C4-2B (cell line): Measurements from ENCODE around the gene ROMO1.

Experiments
- ZFX ChIP-seq: fragments of 450-650 bp; IDR thresholded peaks from 2 replicates; pipeline ENCODE4 v1.6.1; 2017
- TF ChIP-seq, protein P1 (sequence below): fragments of 450-650 bp; conservative IDR thresholded peaks from 2 replicates; pipeline ENCODE4 v1.5.1; 2017; ENCODE audit warnings: mild to moderate bottlenecking

- TF ChIP-seq, protein P1, sequence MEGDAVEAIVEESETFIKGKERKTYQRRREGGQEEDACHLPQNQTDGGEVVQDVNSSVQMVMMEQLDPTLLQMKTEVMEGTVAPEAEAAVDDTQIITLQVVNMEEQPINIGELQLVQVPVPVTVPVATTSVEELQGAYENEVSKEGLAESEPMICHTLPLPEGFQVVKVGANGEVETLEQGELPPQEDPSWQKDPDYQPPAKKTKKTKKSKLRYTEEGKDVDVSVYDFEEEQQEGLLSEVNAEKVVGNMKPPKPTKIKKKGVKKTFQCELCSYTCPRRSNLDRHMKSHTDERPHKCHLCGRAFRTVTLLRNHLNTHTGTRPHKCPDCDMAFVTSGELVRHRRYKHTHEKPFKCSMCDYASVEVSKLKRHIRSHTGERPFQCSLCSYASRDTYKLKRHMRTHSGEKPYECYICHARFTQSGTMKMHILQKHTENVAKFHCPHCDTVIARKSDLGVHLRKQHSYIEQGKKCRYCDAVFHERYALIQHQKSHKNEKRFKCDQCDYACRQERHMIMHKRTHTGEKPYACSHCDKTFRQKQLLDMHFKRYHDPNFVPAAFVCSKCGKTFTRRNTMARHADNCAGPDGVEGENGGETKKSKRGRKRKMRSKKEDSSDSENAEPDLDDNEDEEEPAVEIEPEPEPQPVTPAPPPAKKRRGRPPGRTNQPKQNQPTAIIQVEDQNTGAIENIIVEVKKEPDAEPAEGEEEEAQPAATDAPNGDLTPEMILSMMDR, result no peak
- TF ChIP-seq ZFX, result no peak
These were observed 41.9 kb upstream of the ROMO1 start for GRCh38 chr20:35657271-35657670.
